PC-3 (cell line): ENCODE results near the gene NCDN. TPM values are rescaled to one million over a fixed set of nuclear protein-coding genes. Genes with fewer than 3 reads are reported as not detected.

Experiments
- ATAC-seq: fragments of 200-7000 bp; cut with Tn5 transposase; 2 replicates; pipeline ENCODE4 v1.9.1; 2020; ENCODE audit warnings: mild to moderate bottlenecking, moderate library complexity
- BruUV-seq: library from RNA; stranded (reverse); fragments of 400-500 nt; replicated peaks from 2 replicates; lab custom pipeline; 2021; lab: Mats Ljungman, UMichigan
- CTCF ChIA-PET: fragments of 300-600 bp; sonication (Branson Sonifier 250); formaldehyde crosslinking; loops from one replicate; lab custom pipeline; 2022; ENCODE audit warnings: antibody characterized with exemption; lab: Charles Lee
- POLR2A ChIA-PET: fragments of 300-600 bp; sonication (Branson Sonifier 250); formaldehyde crosslinking; loops from one replicate; lab custom pipeline; 2022; ENCODE audit warnings: antibody characterized with exemption; ENCODE audit not compliant: unreplicated experiment; lab: Charles Lee
- DNase-seq: peaks from one replicate; pipeline ENCODE4 v3.0.0-alpha.2; 2015
- H2AFZ ChIP-seq: fragments of 300-600 bp; sonication (generic); 2 replicates; pipeline ENCODE4 v1.6.0; 2016; ENCODE audit warnings: antibody characterized with exemption, low read length
- H3F3A ChIP-seq: fragments of 300-600 bp; sonication (generic); one replicate; pipeline ENCODE4 v1.6.0; 2017; ENCODE audit warnings: antibody characterized with exemption, low read length, control low read depth, mild to moderate bottlenecking; ENCODE audit not compliant: unreplicated experiment
- H3K27ac ChIP-seq: fragments of 300-600 bp; sonication (generic); 2 replicates; pipeline ENCODE4 v1.5.1; 2016; ENCODE audit warnings: mild to moderate bottlenecking, low read length
- H3K27me3 ChIP-seq: fragments of 300-600 bp; sonication (generic); 2 replicates; pipeline ENCODE4 v1.6.1; 2016; ENCODE audit warnings: low read length, mixed read lengths
- H3K36me3 ChIP-seq: fragments of 300-600 bp; sonication (generic); 2 replicates; pipeline ENCODE4 v1.6.1; 2016; ENCODE audit warnings: low read depth, mixed run types, low read length, mixed read lengths
- H3K4me1 ChIP-seq: fragments of 300-600 bp; sonication (generic); 2 replicates; pipeline ENCODE4 v1.5.1; 2016; ENCODE audit warnings: low read length; ENCODE audit not compliant: insufficient read depth
- H3K4me2 ChIP-seq: fragments of 300-600 bp; sonication (generic); 2 replicates; pipeline ENCODE4 v1.6.0; 2016; ENCODE audit warnings: low read length
- H3K4me3 ChIP-seq: fragments of 300-600 bp; sonication (generic); 2 replicates; pipeline ENCODE4 v1.5.1; 2016; ENCODE audit warnings: mild to moderate bottlenecking, low read length, mixed read lengths
- H3K79me2 ChIP-seq: fragments of 300-600 bp; sonication (generic); 2 replicates; pipeline ENCODE4 v1.6.1; 2017; ENCODE audit warnings: low read length, mixed read lengths
- H3K9ac ChIP-seq: fragments of 300-600 bp; sonication (generic); 2 replicates; pipeline ENCODE4 v1.6.0; 2016; ENCODE audit warnings: mild to moderate bottlenecking, low read length
- H3K9me2 ChIP-seq: fragments of 300-600 bp; sonication (generic); replicated peaks from 2 replicates; pipeline ENCODE4 v1.6.1; 2016; ENCODE audit warnings: mixed run types, low read length, mixed read lengths
- H3K9me3 ChIP-seq: fragments of 300-600 bp; sonication (generic); 2 replicates; pipeline ENCODE4 v1.6.1; 2016; ENCODE audit warnings: low read length, mixed read lengths
- H4K20me1 ChIP-seq: fragments of 300-600 bp; sonication (generic); 2 replicates; pipeline ENCODE4 v1.6.1; 2016; ENCODE audit warnings: low read length, mixed read lengths
- EZH2 ChIP-seq: fragments of 300-600 bp; sonication (generic); IDR thresholded peaks from one replicate; pipeline ENCODE4 v1.6.1; 2017; ENCODE audit warnings: antibody characterized with exemption, mild to moderate bottlenecking, low read length; ENCODE audit not compliant: unreplicated experiment
- EZH2phosphoT487 ChIP-seq: fragments of 300-600 bp; sonication (generic); IDR thresholded peaks from 2 replicates; pipeline ENCODE4 v1.6.1; 2018; ENCODE audit warnings: mild to moderate bottlenecking, antibody characterized with exemption, low read length, borderline replicate concordance
- intact Hi-C: fragments of 100-400 bp; cut with micrococcal nuclease; formaldehyde crosslinking; loops from 2 replicates; pipeline ENCODE4 v1.9.0; 2023
- total RNA-seq: library from RNA; depleted of rRNA; stranded (reverse); fragments of >200 nt; gene quantifications from 2 replicates; pipeline ENCODE4 v1.2.3, GENCODE V29; 2014
- TF ChIP-seq, protein P1 (sequence below): fragments of 300-600 bp; sonication (generic); conservative IDR thresholded peaks from 2 replicates; pipeline ENCODE4 v1.5.1; 2017; ENCODE audit warnings: antibody characterized with exemption, low read depth, mild to moderate bottlenecking, low read length

NCDN gene
- total RNA-seq, 1 experiment from 2014 or later: 25.2 TPM

DNA sequence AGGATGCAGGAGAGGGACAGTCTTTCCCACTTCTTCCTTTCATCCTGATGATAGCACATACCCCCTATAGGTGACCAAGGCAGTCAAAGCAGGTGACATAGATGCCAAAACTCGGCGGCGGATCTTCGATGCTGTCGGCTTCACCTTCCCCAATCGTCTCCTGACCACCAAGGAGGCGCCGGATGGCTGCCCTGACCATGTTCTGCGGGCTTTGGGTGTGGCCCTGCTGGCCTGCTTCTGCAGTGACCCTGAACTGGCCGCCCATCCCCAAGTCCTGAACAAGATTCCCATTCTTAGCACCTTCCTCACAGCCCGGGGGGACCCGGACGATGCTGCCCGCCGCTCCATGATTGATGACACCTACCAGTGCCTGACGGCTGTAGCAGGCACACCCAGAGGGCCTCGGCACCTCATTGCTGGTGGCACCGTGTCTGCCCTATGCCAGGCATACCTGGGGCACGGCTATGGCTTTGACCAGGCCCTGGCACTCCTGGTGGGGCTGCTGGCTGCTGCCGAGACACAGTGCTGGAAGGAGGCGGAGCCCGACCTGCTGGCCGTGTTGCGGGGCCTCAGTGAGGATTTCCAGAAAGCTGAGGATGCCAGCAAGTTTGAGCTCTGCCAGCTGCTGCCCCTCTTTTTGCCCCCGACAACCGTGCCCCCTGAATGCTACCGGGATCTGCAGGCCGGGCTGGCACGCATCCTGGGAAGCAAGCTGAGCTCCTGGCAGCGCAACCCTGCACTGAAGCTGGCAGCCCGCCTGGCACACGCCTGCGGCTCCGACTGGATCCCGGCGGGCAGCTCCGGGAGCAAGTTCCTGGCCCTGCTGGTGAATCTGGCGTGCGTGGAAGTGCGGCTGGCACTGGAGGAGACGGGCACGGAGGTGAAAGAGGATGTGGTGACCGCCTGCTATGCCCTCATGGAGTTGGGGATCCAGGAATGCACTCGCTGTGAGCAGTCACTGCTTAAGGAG, 2.9 kb downstream of the NCDN start:
- TF ChIP-seq EZH2 (no peak), EZH2phosphoT487 (no peak)
- TF ChIP-seq, protein P1, sequence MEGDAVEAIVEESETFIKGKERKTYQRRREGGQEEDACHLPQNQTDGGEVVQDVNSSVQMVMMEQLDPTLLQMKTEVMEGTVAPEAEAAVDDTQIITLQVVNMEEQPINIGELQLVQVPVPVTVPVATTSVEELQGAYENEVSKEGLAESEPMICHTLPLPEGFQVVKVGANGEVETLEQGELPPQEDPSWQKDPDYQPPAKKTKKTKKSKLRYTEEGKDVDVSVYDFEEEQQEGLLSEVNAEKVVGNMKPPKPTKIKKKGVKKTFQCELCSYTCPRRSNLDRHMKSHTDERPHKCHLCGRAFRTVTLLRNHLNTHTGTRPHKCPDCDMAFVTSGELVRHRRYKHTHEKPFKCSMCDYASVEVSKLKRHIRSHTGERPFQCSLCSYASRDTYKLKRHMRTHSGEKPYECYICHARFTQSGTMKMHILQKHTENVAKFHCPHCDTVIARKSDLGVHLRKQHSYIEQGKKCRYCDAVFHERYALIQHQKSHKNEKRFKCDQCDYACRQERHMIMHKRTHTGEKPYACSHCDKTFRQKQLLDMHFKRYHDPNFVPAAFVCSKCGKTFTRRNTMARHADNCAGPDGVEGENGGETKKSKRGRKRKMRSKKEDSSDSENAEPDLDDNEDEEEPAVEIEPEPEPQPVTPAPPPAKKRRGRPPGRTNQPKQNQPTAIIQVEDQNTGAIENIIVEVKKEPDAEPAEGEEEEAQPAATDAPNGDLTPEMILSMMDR: no peak
- Histone ChIP-seq H3K27me3 (no peaks in the 10 kb centered on the region), H3F3A (peaks cover 10% of the 10 kb centered on the region), H3K9me3 (no peaks in the 10 kb centered on the region), H3K9me2 (no peaks in the 10 kb centered on the region), H3K27ac (no peak overlapping the region), H3K36me3 (peaks cover 5% of the 10 kb centered on the region; the same call in 1 of the 2 replicates), H3K4me3 (no peak overlapping the region), H3K9ac (no peak overlapping the region), H3K4me1 (peaks cover 17% of the 10 kb centered on the region), H2AFZ (no peak overlapping the region), H3K79me2 (peaks cover 28% of the 10 kb centered on the region), H3K4me2 (no peak overlapping the region), H4K20me1 (no peaks in the 10 kb centered on the region)
- DNase-seq (no peak), ATAC-seq (no peak)
- intact Hi-C loops: no loop called here
- BruUV-seq: no TSS peak
- ChIA-PET POLR2A (no interaction called here), CTCF (interaction anchor here (0.7 to 0.8 kb wide), 2 partner anchors 65 to 108 kb away, joined by 3 read pairs; no protein-coding TSS in a partner anchor)

DNA sequence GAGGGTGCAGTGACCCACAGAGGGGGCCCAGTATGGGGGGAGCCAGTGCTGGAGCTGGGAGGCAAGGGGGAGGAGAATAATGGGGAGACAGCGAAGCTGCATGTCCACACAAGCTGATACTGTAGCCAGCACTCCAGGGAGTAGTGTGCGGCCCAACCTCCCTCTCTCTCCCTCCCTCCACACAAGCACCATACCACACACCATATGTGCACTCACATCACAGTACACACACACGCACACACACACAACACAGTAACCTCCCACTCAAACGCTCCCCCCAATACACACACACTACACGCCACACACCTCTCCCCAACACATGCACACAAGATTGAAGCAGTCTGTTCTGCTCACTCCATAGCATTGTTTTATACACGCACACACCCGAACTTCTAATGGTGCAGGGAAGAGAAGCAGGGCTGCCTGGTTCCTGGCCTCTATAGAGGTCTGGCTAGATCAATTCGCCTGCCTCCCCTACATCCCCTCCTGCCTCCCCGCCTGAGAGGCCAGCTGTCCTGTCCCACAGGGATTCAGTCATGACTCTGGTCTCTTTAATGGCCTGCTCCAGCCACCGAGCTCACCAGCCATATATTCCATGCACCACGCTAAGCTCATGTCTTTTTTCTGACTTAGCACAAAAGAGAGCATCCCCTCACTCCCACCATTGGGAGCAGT, 3.8 kb downstream of the NCDN start:
- Histone ChIP-seq H3F3A (peaks cover 5% of the 10 kb centered on the region), H3K27me3 (no peaks in the 10 kb centered on the region), H3K4me1 (peaks cover 10% of the 10 kb centered on the region; the same call in 1 of the 2 replicates), H3K36me3 (peaks cover 5% of the 10 kb centered on the region; the same call in 1 of the 2 replicates), H3K9ac (no peak overlapping the region), H4K20me1 (no peaks in the 10 kb centered on the region), H3K4me2 (no peak overlapping the region), H3K9me3 (no peaks in the 10 kb centered on the region), H3K9me2 (no peaks in the 10 kb centered on the region), H3K79me2 (peaks cover 26% of the 10 kb centered on the region), H3K4me3 (no peak overlapping the region), H2AFZ (no peak overlapping the region), H3K27ac (no peak overlapping the region)
- ChIA-PET CTCF (interaction anchor here (0.8 kb wide), 1 partner anchor 109 kb away, joined by 3 read pairs; no protein-coding TSS in a partner anchor), POLR2A (no interaction called here)
- DNase-seq: no peak
- intact Hi-C loops: no loop called here
- no peak for TF ChIP-seq EZH2phosphoT487
- no peak for TF ChIP-seq EZH2
- TF ChIP-seq, protein P1: no peak
- ATAC-seq: no peak
- BruUV-seq: no TSS peak
